Naive thymus-derived CD4-positive, alpha-beta T cell (primary cell): ENCODE measurements around the gene C3. TPM values are rescaled to one million over a fixed set of nuclear protein-coding genes. Genes with fewer than 3 reads are reported as not detected.

ENCODE experiments used
- ATAC-seq: fragments of 150-1000 bp; cut with Tn5 transposase; 2 replicates; pipeline ENCODE4 v1.10.0; 2021; ENCODE audit warnings: mild to moderate bottlenecking, moderate library complexity
- CTCF ChIA-PET: fragments of 350-600 bp; sonication (Branson Sonifier 250); formaldehyde crosslinking; loops from one replicate; lab custom pipeline; 2021; ENCODE audit warnings: antibody characterized with exemption; lab: Charles Lee
- POLR2A ChIA-PET: fragments of 350-600 bp; sonication (Branson Sonifier 250); formaldehyde crosslinking; loops from one replicate; lab custom pipeline; 2021; ENCODE audit warnings: antibody characterized with exemption, inconsistent platforms; lab: Charles Lee
- DNase-seq, 9 donors: peaks; one replicate each; pipeline versions ENCODE4 v3.0.0 to v3.0.0-alpha.2; 2020 to 2022; ENCODE audit warnings: mixed read lengths in 1 of 9
- H3K27ac ChIP-seq: one replicate; pipeline ENCODE4 v1.7.0; 2013; ENCODE audit warnings: mild to moderate bottlenecking, low read depth, low read length, moderate library complexity
- H3K27me3 ChIP-seq, 2 donors: one replicate each; pipeline ENCODE4 v1.7.0; 2013; ENCODE audit warnings: low read length in 2 of 2, mild to moderate bottlenecking in 2 of 2, moderate library complexity in 2 of 2; ENCODE audit not compliant: control insufficient read depth in 2 of 2, insufficient read depth in 2 of 2
- H3K36me3 ChIP-seq, 3 experiments: 1 replicate in 2 of 3; 2 replicates in 1 of 3; pipeline ENCODE4 v1.7.0; 2013; ENCODE audit warnings: low read length in 3 of 3, mild to moderate bottlenecking in 3 of 3, moderate library complexity in 1 of 3; ENCODE audit not compliant: insufficient read depth in 3 of 3, control insufficient read depth in 2 of 3
- H3K4me1 ChIP-seq, 2 donors: one replicate each; pipeline ENCODE4 v1.7.0; 2013; ENCODE audit warnings: low read length in 2 of 2, mild to moderate bottlenecking in 2 of 2, moderate library complexity in 1 of 2; ENCODE audit not compliant: control insufficient read depth in 2 of 2, insufficient read depth in 2 of 2
- H3K4me3 ChIP-seq: 2 replicates; pipeline ENCODE4 v1.7.0; 2013; ENCODE audit warnings: mild to moderate bottlenecking, low read length
- H3K9me3 ChIP-seq, 3 experiments: 1 replicate in 2 of 3; 2 replicates in 1 of 3; pipeline ENCODE4 v1.7.0; 2013; ENCODE audit warnings: low read length in 3 of 3; ENCODE audit not compliant: control insufficient read depth in 2 of 3
- H3K27ac Mint-ChIP-seq, 9 donors: one replicate each; pipeline ENCODE4 v1.8.0; 2020 to 2022; ENCODE audit warnings: mixed read lengths in 9 of 9, mild to moderate bottlenecking in 8 of 9, moderate library complexity in 5 of 9, inconsistent platforms in 2 of 9
- H3K27me3 Mint-ChIP-seq, 5 donors: one replicate each; pipeline ENCODE4 v1.8.0; 2021 to 2022; ENCODE audit warnings: mixed read lengths in 5 of 5, mild to moderate bottlenecking in 1 of 5
- H3K36me3 Mint-ChIP-seq, 5 donors: one replicate each; pipeline ENCODE4 v1.8.0; 2020 to 2022; ENCODE audit warnings: mixed read lengths in 5 of 5, mild to moderate bottlenecking in 3 of 5, inconsistent platforms in 1 of 5
- H3K4me1 Mint-ChIP-seq, 7 donors: one replicate each; pipeline ENCODE4 v1.8.0; 2020 to 2022; ENCODE audit warnings: mixed read lengths in 7 of 7, mild to moderate bottlenecking in 3 of 7, inconsistent platforms in 1 of 7
- H3K4me3 Mint-ChIP-seq, 10 donors: one replicate each; pipeline ENCODE4 v1.8.0; 2020 to 2022; ENCODE audit warnings: mild to moderate bottlenecking in 10 of 10, mixed read lengths in 10 of 10, moderate library complexity in 6 of 10, inconsistent platforms in 2 of 10
- H3K9me3 Mint-ChIP-seq, 11 donors: one replicate each; pipeline ENCODE4 v1.8.0; 2020 to 2022; ENCODE audit warnings: mixed read lengths in 11 of 11, mild to moderate bottlenecking in 4 of 11, inconsistent platforms in 1 of 11, moderate library complexity in 1 of 11
- intact Hi-C, 2 donors: fragments of 100-400 bp; cut with micrococcal nuclease; formaldehyde crosslinking; loops; one replicate each; pipeline ENCODE4 v1.15.1; 2023
- polyA plus RNA-seq, 2 donors: library from polyadenylated mRNA; unstranded; fragments of 300-500 nt; fragmentation: Illumina TruSeq; gene quantifications; one replicate each; pipeline ENCODE4 v1.2.3, GENCODE V29; 2021
- total RNA-seq, 6 experiments: library from RNA in 5 of 6; stranded (reverse) in 5 of 6; gene quantifications; 1 replicate in 5 of 6; 2 replicates in 1 of 6; pipeline ENCODE4 v1.2.3 and lab custom pipeline; 2021 to 2026

C3 gene
- total and polyA plus RNA-seq, 7 experiments from 2014 or later, result 0.57 to 3.7 (median 1.8) TPM; not detected in 2

- H3K4me3 ChIP-seq, result no peak overlapping the region
- no peaks in the 10 kb centered on the region for H3K4me1 ChIP-seq
- DNase-seq (no peak), ATAC-seq (no peak)
- peaks cover 10 to 30% (median 21%) of the 10 kb centered on the region in 7 donors for H3K4me1 Mint-ChIP-seq
- peaks cover 0 to 4% (median 0%) of the 10 kb centered on the region in 11 donors for H3K9me3 Mint-ChIP-seq
- intact Hi-C loops, result loop anchor here in 1 of 2 donors (2.0 to 5.0 kb wide), 3 partner anchors 47 to 87 kb away; partner anchors contain the start of gene SH2D3A
- H3K27ac ChIP-seq, result no peak overlapping the region
- CTCF ChIA-PET, result no interaction called here
- H3K27me3 Mint-ChIP-seq, result peaks cover 0 to 4% (median 0%) of the 10 kb centered on the region in 5 donors
- POLR2A ChIA-PET, result no interaction called here
- H3K36me3 Mint-ChIP-seq, result no peaks in the 10 kb centered on the region
- H3K36me3 ChIP-seq, result no peaks in the 10 kb centered on the region
- peak overlapping the region in 1 of 9 donors; percentile 11 for H3K27ac Mint-ChIP-seq
- H3K9me3 ChIP-seq, result no peaks in the 10 kb centered on the region
- no peaks in the 10 kb centered on the region for H3K27me3 ChIP-seq
- H3K4me3 Mint-ChIP-seq, result no peak overlapping the region
Observed at GRCh38 chr19:6719540-6719861, 949 bp downstream of the C3 start.

DNA sequence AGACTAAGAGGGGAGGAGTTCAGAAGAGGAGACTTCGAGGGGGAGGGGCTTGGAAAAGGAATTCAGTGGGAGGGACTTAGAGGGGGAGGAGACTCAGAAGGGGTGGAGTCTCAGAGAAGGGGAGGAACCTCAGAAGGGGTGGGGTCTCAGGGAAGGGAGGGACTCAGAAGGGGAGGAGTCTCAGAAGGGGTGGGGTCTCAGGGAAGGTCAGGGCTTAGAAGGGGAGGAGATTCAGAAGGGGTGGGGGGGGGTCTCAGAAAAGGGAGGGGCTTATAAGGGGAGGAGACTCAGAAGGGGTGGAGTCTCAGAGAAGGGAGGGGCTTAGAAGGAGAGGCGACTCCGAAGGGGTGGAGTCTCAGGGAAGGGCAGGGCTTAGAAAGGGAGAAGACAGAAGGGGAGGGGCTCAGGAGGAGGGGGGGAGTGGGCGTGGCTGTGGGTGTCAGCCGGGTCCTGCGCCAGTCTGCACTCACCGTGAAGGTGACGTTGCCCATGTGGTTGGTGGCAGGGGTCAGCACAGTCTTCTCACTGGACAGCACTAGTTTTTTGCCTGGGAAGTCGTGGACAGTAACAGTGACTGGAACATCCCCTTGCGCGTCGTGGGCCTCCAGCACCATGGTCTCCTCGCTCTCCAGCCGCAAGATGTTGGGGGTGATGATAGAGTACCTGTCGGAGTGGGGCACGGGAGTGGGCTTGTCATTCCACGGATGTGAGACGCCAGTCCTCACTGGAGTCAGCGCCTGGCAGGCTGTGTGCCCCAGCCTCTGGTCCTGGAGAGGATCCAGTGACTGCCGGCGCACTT is 1.5 kb downstream of the C3 start:
- intact Hi-C loops, result loop anchor here in 1 of 2 donors (2.0 to 5.0 kb wide), 3 partner anchors 48 to 87 kb away; partner anchors contain the start of gene SH2D3A
- Mint-ChIP-seq H3K4me1 (peaks cover 10 to 30% (median 21%) of the 10 kb centered on the region in 7 donors), H3K36me3 (no peaks in the 10 kb centered on the region), H3K27me3 (peaks cover 0 to 4% (median 0%) of the 10 kb centered on the region in 5 donors), H3K27ac (peak overlapping the region in 1 of 9 donors; percentile 4), H3K9me3 (peaks cover 0 to 4% (median 0%) of the 10 kb centered on the region in 11 donors), H3K4me3 (no peak overlapping the region)
- Histone ChIP-seq H3K4me1 (no peaks in the 10 kb centered on the region), H3K9me3 (no peaks in the 10 kb centered on the region), H3K36me3 (no peaks in the 10 kb centered on the region), H3K27me3 (no peaks in the 10 kb centered on the region), H3K4me3 (no peak overlapping the region), H3K27ac (no peak overlapping the region)
- DNase-seq, result peak in 4 of 9 donors; percentile 10 to 38 (median 31)
- CTCF ChIA-PET, result no interaction called here
- ATAC-seq, result peak; percentile 73
- POLR2A ChIA-PET, result interaction anchor here (0.5 kb wide), 1 partner anchor 79 kb away, joined by 4 read pairs; no protein-coding TSS in a partner anchor

DNA sequence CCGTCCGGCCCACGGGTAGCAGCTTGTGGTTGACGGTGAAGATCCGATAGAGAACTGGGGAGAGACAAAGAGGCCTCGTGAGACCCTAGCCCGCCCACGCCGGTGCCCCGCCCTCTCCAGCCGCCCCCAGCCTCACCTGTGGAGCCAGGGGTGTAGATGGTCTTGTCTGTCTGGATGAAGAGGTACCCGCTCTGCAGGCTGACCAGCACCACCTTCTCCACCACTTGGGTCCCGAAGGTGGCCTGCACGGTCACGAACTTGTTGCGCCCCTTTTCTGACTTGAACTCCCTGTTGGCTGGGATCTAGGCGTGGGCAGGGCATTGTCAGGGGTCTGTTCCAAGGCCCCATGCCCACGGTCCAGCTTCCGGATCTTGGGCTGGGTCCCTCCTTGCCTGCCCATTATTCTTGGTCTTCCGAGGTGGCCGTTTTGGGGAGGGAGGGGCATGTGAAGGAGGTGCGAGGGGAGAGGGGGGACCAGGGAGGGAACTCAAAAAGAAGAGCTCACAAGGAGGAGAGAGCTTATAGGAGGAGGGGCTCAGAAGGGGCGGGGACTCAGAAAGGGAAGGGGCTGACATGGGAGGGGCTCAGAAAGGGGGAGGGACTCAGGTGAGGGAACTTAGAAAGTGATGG is 2.2 kb downstream of the C3 start:
- no peak overlapping the region for H3K4me3 Mint-ChIP-seq
- no peak overlapping the region for H3K4me3 ChIP-seq
- peaks cover 10 to 28% (median 16%) of the 10 kb centered on the region in 7 donors for H3K4me1 Mint-ChIP-seq
- no peak overlapping the region for H3K27ac ChIP-seq
- H3K27ac Mint-ChIP-seq, result peak overlapping the region in 2 of 9 donors; percentile 4 to 29
- H3K9me3 ChIP-seq, result no peaks in the 10 kb centered on the region
- H3K9me3 Mint-ChIP-seq, result peaks cover 0 to 4% (median 0%) of the 10 kb centered on the region in 11 donors
- no peaks in the 10 kb centered on the region for H3K36me3 ChIP-seq
- POLR2A ChIA-PET, result interaction anchor here (0.5 kb wide), 1 partner anchor 80 kb away, joined by 4 read pairs; no protein-coding TSS in a partner anchor
- no peak for ATAC-seq
- H3K27me3 ChIP-seq, result no peaks in the 10 kb centered on the region
- CTCF ChIA-PET, result no interaction called here
- DNase-seq, result no peak
- no peaks in the 10 kb centered on the region for H3K4me1 ChIP-seq
- peaks cover 0 to 4% (median 0%) of the 10 kb centered on the region in 5 donors for H3K27me3 Mint-ChIP-seq
- H3K36me3 Mint-ChIP-seq, result no peaks in the 10 kb centered on the region
- intact Hi-C loops, result loop anchor here in 1 of 2 donors (2.0 to 5.0 kb wide), 3 partner anchors 49 to 86 kb away; partner anchors contain the start of gene SH2D3A

GRCh38 chr19:6717441-6717971 is 2.9 kb downstream of the C3 start:
- CTCF ChIA-PET, result no interaction called here
- Histone ChIP-seq H3K4me3 (no peak overlapping the region), H3K36me3 (no peaks in the 10 kb centered on the region), H3K9me3 (no peaks in the 10 kb centered on the region), H3K27ac (no peak overlapping the region), H3K27me3 (no peaks in the 10 kb centered on the region), H3K4me1 (no peaks in the 10 kb centered on the region)
- DNase-seq (no peak), ATAC-seq (no peak)
- H3K36me3 Mint-ChIP-seq, result no peaks in the 10 kb centered on the region
- intact Hi-C loops, result loop anchor here in 1 of 2 donors (5.0 kb wide), 2 partner anchors 55 to 85 kb away; no protein-coding TSS in a partner anchor
- peaks cover 0 to 7% (median 0%) of the 10 kb centered on the region in 5 donors for H3K27me3 Mint-ChIP-seq
- peak overlapping the region in 5 of 9 donors; percentile 15 to 77 (median 49) for H3K27ac Mint-ChIP-seq
- POLR2A ChIA-PET, result no interaction called here
- H3K4me3 Mint-ChIP-seq, result peak overlapping the region in 4 of 10 donors; percentile 6 to 46 (median 15)
- H3K9me3 Mint-ChIP-seq, result peaks cover 0 to 4% (median 0%) of the 10 kb centered on the region in 11 donors
- peaks cover 7 to 25% (median 12%) of the 10 kb centered on the region in 7 donors for H3K4me1 Mint-ChIP-seq

GRCh38 chr19:6717036-6717435 is 3.4 kb downstream of the C3 start:
- ChIA-PET POLR2A (no interaction called here), CTCF (no interaction called here)
- Mint-ChIP-seq H3K9me3 (peaks cover 0 to 4% (median 0%) of the 10 kb centered on the region in 11 donors), H3K27me3 (peaks cover 0 to 8% (median 0%) of the 10 kb centered on the region in 5 donors), H3K36me3 (no peaks in the 10 kb centered on the region), H3K4me3 (peak overlapping the region in 4 of 10 donors; percentile 6 to 46 (median 15)), H3K27ac (peak overlapping the region in 4 of 9 donors; percentile 23 to 77 (median 44)), H3K4me1 (peaks cover 7 to 23% (median 10%) of the 10 kb centered on the region in 7 donors)
- ATAC-seq (no peak), DNase-seq (no peak)
- Histone ChIP-seq H3K4me1 (no peaks in the 10 kb centered on the region), H3K27me3 (no peaks in the 10 kb centered on the region), H3K27ac (no peak overlapping the region), H3K4me3 (no peak overlapping the region), H3K36me3 (no peaks in the 10 kb centered on the region), H3K9me3 (no peaks in the 10 kb centered on the region)
- intact Hi-C loops, result loop anchor here in 1 of 2 donors (5.0 kb wide), 2 partner anchors 55 to 85 kb away; no protein-coding TSS in a partner anchor

DNA sequence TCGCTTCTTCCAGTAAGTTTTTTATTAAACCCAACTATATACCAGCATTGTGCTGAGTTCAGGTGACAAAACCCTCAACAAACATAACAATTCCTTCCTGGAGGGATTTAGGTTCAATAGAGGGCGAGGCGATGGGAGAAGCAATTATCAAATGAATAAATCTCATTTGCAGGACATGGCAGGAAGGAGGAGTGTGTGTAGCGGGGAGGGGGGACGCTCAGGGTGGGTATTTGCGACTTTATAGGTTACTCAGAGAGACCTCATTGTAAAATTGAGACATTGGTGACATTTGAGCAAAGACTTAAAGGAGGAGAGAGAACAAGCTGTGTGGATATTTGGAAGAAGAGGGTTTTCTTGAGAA is 3.9 kb downstream of the C3 start:
- intact Hi-C loops, result loop anchor here in 1 of 2 donors (5.0 kb wide), 2 partner anchors 54 to 84 kb away; no protein-coding TSS in a partner anchor

More for the DNA sequence above, 3.9 kb downstream of the C3 start:
- no peaks in the 10 kb centered on the region for H3K4me1 ChIP-seq
- no peak overlapping the region for H3K4me3 Mint-ChIP-seq
- DNase-seq (no peak), ATAC-seq (no peak)
- H3K27me3 Mint-ChIP-seq, result peaks cover 0 to 11% (median under 1%) of the 10 kb centered on the region in 5 donors
- H3K9me3 Mint-ChIP-seq, result peaks cover 0 to 4% (median 0%) of the 10 kb centered on the region in 11 donors
- no peak overlapping the region for H3K4me3 ChIP-seq
- CTCF ChIA-PET, result no interaction called here
- no peak overlapping the region for H3K27ac ChIP-seq
- H3K27me3 ChIP-seq, result no peaks in the 10 kb centered on the region
- no peaks in the 10 kb centered on the region for H3K36me3 ChIP-seq
- peak overlapping the region in 1 of 9 donors; percentile 23 for H3K27ac Mint-ChIP-seq
- no peaks in the 10 kb centered on the region for H3K36me3 Mint-ChIP-seq
- no peaks in the 10 kb centered on the region for H3K9me3 ChIP-seq
- POLR2A ChIA-PET, result no interaction called here
- peaks cover 6 to 19% (median 7%) of the 10 kb centered on the region in 7 donors for H3K4me1 Mint-ChIP-seq
